Activated CD4-positive, alpha-beta T cell treated with anti-CD3 and anti-CD28 coated beads, Interleukin-10, Interleukin-2, amounts not matched to agents 100 ng/mL and 50 ng/mL, durations not matched to agents 16 hours and 8 hours (primary cell): ENCODE results near the gene RASA3.
A peak's percentile ranks its signal among the peaks of the same experiment; 100 is the strongest.

Experiments
- DNase-seq: peaks from one replicate; pipeline ENCODE4 v3.0.0-alpha.2; 2020

RASA3 gene

DNA sequence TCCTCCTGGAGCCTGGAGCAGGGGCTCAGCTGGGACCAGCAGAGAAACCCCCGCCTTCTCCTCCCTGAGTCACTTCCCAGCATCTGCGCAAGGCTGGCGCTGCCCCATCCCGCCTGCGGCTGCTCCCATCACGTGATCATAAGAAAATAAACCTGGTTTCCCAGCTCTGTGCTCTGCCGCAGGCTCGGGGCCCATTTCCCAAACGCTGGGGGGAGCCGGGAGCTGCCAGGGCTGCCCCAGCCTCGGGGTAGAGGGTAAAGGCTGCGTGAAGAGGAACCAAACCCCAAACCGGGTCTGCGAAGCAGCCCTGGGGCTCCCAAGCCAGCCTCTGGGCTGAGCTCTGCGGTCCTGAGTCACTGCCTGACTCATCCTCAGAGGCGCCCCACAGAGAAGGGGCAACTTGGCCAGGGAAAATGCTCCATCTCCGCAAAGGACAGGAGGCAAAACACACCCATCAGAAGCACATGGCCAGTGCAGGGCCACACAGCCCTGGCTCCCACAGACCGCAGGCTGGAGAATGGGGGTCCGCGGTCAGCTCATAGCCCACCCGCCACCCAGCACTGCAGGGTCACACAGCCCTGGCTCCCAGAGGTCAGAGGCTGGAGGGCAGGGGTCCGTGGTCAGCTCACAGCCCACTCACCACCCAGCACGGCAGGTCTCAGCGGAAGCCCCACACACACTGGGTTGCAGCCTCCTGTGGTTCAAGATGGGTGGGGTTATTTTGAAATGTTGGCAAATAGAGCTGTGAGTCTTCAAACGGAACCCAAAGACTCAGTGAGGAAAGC, 67.1 kb downstream of the RASA3 start:
- peak; percentile 87 for DNase-seq

GRCh38 chr13:114064450-114065140, 67.8 kb downstream of the RASA3 start:
- DNase-seq = no peak

DNA sequence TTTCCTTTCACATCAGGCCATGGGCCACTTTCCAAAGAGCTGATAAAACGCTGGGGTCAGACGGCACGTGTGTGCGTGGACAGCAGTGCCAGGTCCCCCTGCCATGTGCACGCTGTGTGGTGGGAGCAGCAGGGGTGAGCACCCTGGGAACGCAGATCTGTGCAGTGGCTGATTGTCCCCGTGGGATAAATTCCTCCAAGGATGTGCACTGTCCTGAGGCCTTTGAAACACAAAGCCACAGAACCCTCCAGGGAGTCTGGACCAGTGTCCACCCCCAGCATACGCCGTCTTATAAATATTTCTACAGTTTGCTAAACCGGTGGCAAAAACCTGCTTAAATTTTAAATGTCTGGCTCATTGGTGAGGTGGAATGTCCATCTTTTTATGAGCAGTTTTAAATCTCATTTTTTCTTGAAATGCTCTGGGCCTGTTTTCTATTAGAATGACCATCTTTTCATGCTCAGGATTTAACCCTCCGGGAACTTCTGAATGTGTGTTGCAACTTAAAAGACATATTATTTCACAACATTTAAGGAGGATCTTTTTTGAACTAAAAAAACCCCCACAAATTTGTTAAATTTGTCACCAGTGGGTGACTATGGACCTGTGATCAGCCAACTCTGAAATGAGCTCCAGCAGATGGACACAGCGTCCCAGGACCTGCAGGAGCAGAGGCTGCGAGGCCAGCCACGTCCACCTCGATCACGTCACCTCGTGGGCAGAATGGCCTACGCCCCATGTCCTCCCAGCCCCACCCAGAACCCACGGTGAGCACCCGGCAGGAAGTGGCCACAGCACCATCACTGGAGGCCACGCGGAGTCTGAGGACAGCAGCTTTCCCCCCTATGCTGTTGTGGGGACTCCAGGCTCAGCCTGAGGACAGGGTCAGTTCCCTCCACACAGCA, 68.6 kb downstream of the RASA3 start:
- DNase-seq = peak; percentile 36

DNA sequence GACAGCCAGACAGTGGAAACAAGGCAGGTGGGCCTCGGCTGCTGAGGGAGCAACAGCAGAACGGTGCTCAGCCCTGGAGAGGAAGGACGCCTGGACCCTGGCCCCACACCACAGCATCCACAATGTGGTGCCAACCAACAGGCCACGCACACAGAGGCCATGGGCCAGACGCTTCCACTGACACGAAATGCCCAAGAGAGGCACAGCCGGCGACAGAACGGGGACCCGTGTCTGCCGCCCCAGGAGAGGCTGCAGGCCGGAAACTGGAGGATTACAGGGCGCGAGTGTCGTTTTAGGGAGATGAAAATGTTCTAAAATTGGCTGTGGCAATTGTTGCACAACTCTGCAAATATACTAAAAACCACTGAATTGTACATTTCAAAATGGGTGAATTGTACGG, 69.7 kb downstream of the RASA3 start:
- no peak for DNase-seq

DNA sequence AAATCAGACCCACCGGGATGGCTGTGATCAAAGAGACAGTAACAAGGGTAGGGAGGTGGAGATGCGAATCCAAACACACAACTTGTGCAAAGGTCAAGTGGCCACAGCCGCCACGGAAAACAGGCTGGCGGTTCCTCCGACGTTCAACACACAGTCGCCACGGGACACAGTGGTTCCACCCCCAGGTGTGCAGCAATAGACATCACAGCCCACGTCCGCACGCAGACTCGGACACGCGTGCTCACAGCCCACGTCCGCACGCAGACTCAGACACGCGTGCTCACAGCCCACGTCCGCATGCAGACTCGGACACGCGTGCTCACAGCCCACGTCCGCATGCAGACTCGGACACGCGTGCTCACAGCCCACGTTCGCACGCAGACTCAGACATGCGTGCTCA, 70.1 kb downstream of the RASA3 start:
- no peak for DNase-seq

GRCh38 chr13:114061744-114062143, 70.7 kb downstream of the RASA3 start:
- no peak for DNase-seq

DNA sequence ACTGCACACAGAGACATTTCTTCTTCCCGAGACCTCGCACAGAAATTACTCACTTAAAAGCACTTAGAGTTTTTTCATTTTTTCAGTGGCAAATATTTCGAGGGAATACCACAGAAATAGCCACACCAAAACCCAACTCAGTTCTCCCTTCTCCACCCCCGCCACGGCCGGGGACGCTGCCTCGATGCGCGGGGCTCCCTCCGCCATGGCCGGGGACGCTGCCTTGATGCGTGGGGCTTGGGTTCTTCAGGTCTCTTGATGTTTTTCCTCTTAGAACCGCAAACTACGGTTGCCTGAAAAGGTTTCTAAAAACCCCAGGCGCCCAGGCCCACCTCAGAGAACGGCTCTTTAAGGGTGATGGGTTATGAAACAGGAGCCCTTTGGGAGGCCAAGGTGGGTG, 71.4 kb downstream of the RASA3 start:
- DNase-seq = no peak

DNA sequence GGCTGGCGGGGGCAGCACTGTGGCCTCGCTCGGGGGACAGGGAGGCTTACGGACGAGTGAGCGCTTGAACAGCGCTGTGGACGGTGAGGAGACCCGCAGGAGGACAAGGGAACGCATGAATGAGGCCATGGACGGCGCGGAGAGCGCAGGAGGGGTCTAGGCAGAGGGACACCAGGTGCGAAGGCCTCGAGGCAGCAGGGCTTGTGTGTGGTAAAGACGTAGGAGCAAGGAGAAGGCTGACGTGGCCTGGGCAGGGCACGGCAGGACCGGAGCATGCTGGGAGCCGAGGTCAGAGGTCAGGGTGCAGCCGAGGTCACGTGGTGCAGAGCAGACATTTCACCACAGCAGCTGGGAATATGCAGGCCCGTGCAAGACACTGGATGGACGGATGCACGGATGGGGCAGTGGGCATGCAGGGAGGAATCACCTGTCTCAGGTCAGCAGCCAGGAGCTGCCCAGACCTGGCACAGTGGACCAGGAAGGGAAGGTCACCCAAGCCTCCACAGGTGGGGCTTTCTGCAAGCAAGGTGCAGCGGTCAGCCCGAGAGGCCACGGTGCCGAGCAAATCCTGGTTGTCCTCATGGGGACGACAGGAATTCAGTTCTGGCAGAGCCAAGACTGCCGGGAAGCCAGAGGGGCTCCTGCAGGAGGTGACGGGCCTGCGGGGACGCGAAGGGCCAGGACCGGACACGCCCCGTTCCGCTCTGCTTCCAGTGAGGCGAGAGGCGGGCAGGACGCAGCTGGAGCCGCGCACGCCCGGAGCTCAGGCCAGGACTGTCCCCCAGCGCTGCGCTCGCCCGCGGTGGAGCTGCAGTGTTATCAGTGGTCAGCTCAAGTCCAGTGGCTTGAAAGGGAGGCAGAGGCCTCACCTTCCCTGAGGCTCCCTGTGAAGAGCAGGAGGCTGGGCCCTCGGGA, 72.2 kb downstream of the RASA3 start:
- no peak for DNase-seq

GRCh38 chr13:114059428-114059827, 73.0 kb downstream of the RASA3 start:
- no peak for DNase-seq

GRCh38 chr13:114058051-114058867, 74.2 kb downstream of the RASA3 start:
- DNase-seq = no peak

DNA sequence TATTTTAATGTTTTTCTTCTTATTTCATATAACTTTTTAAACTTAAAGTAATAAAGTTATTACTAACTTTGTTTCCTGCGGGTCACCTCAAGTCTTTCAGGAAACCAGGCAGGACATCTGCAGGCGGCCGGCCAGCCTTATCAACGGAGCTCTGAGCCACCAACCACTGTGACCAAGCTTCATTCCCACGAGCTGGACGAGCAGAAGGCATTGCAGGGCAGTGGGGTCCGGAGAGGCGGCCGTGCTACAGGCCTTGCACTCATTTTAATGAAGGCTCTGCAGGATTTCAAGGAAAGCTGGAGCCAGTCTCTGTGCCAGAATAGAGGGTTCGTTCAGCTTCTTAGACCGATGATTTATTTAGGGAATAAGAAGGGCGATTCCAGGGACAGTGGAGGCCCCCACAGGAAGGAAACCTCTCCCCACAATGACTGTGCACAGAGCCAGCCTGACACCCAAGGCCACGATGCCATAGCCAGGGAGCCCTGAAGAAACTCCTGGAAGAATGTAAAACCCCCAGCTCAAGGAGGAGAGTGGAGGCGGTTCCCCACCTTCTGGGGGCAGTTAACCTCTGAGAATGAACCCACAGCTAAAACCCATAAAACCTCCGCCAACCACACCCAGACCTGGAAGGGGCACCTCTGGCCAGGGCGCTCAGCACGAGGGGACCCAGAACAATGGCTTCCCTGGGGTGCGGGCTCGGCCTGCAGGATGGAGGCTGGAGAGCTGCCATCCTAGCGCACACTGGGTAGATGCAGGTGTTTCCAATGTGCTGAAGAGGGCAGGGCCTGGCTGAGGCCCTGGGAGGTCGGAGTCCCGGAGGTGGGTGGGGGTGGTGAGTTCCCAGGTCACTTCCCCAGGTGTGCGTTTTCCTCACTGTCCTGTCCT, 75.0 kb downstream of the RASA3 start:
- no peak for DNase-seq

DNA sequence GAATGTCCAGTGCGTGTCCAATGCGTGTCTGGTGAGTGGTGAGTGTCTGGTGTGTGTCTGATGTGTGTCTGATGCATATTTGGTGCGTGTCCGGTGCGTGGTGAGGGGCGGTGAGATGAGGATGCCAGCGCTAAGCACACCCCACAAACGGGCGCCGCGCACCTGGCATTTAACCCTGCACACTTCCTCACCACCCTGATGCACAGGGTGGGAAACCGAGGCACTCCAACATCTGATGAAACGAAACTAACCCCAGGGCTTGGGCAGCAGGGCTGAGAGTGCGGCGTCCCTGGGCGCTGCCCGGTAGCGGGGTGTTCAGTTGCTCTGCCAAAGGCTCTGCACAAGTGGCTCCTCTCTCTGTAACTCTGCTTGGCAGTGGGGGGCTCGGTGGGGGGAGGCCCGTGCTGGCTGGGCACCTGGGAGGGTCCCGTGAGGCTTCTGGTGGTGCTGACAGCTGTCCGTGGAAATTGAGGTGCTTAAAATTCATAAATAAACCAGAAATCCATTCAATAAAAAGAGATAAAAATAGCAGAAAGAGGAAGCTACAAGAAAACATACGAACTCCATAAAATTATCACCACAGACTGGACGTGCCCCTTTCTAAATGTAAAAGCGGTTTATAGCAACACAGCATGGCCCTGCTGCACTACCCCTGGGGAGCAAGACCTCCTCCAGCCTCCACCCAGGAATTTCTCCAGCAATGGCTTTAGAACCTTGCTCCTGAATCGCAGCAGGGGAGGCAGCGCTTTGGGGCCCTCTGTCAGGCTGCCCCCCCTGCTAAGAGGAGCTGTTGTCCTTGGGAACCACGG, 76.0 kb downstream of the RASA3 start:
- no peak for DNase-seq

GRCh38 chr13:114055766-114056165, 76.7 kb downstream of the RASA3 start:
- DNase-seq = no peak

DNA sequence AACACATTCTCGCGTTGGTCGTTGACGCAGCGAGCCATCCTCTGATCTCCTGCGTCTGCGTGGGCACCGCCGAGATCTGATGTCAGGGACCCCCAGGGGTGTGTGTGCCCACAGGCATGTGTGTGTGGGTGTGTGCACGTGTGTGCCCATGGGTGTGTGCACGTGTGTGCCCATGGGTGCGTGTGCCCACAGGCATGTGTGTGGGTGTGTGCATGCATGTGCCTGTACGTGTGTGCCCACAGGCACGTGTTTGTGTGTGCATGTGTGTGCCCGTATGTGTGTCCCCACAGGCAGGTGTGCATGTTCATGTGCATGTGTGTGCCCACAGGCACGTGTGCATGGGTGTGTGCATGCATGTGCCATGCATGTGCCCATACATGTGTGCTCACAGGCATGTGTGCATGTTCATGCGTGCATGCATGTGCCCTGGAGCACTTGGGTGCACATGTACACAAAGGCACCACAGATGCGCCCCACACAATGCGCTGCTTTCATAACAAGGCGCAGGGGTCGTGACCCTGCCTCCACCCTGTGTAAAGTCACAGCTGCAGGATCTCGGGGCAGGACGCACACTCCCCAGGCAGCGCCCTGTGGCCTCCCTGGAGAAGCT, 77.5 kb downstream of the RASA3 start:
- DNase-seq = no peak

DNA sequence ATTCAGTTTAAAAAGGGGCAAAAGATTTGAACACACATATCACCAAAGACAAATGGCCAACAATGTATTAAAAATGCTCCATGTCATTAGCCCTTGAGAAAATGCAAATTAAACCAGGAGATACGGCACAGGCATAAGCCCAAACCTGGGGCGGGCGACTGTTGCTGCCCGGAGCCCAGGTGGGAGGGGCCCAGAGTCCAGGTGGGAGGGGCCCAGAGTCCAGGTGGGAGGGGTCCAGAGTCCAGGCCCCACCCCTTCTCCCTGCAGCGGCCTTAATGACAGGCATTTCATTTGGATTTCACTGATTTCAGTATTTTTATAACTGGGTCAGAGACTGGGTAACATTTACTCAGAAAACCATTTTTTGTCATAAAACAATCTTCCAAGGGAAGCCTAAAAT, 78.2 kb downstream of the RASA3 start:
- DNase-seq = no peak

GRCh38 chr13:114053026-114053425, 79.4 kb downstream of the RASA3 start:
- DNase-seq = no peak

DNA sequence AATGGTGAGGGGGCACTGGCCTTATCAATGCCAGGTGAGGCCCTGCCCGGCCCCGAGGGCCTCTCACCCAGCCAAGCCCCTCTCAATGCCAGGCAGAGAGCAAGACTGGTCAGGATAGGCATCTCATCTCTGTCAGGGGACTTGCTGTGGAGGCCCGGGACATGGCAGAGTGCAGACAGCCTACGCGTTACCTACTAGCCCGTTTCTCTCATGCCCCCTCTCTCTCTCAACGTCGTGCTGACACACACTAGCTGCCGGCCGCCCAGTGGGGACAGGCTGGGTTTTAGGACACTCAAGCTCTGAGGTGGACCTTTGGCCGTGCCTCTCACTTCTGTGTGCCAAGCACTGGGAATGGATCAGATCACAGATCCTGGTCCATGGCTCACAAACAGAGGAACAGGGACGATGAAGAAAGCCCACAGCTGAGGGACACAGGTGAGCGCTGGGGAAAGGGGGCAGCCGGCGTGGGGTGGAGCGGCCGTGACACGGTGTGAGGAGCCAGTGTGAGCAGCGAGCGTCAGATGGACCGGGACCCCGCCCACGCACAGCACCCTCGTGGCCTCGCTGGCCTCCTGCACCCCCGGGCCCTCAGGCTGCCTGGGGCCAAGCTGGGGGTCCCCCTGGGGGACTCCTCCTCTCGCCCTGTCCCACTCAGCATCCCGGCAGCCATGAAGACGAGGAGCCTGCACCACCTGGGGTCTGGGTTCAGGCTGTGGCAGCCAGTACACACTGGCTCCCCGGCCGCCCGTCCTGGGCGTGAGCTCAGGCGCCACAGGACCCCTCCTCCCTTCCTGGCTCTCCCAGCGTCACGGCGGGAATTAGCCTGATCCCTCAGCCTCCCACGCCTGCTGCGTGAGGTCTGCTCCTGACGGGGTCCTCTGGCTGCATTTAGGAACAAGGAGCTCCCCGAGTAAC, 81.6 kb downstream of the RASA3 start:
- DNase-seq = no peak

DNA sequence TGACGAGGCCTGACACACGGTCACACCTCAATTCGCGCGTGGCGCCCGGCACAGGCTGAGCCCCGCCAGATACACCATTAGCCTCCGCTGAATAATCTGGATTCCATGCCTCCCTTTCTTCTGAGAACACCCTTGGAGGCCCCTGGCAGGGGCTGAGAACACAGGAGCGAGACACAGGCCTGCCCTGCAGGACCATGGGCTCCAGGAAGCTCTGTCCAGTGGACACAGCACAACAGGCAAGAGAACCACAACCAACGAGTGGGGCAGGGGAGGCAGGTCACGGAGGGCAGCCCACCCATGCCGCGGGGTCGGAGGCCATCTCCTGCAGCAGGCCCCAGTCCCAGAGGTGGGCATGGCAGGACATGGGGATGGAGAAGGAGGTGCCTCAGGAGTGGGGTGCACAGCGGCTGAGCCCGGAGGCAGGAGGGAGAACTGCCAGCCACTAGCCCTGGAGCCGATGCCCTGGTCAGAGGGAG, 82.8 kb downstream of the RASA3 start:
- DNase-seq = no peak
